SHP77 treated with DMSO at 0.1 percent for 48 hours (cell line): ENCODE results near the gene ACTL10.

Source experiments
- DNase-seq: peaks from one replicate; lab custom pipeline; 2025; lab: John Stamatoyannopoulos, UW

ACTL10 gene

DNA sequence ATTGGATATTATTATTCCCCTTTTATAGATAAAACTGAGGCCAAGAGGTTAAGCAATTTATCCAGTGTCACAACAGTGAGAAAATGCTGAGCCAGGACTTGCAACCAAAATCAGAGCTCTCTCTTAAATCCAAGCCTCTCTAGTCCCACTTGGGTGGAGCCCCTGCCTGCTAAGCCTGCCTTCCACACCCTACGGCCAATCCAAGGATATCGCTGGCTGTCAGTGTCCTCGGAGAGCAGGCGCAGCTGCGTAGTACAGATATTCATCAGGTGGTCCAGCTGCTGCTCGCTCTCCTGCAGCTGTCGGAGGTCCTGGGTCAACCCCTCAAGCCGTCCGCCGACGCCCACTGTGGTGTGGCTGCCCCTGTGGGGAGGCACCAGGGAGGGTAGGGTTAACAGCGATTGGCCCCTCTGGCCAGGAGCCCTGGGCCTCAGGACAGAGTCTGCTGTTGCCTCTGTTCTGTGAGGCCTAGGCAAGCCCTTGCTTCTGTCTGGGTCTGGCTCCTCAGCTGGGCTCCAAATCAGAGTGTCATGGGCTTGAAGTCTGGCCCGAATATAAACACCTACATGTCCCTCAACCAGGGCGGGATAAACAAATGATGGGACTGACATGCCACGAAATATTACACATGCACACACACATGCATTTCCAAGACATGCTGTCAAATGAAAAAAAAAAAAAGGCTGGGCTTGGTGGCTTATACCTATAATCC, 11.4 kb downstream of the ACTL10 start:
- no peak for DNase-seq

DNA sequence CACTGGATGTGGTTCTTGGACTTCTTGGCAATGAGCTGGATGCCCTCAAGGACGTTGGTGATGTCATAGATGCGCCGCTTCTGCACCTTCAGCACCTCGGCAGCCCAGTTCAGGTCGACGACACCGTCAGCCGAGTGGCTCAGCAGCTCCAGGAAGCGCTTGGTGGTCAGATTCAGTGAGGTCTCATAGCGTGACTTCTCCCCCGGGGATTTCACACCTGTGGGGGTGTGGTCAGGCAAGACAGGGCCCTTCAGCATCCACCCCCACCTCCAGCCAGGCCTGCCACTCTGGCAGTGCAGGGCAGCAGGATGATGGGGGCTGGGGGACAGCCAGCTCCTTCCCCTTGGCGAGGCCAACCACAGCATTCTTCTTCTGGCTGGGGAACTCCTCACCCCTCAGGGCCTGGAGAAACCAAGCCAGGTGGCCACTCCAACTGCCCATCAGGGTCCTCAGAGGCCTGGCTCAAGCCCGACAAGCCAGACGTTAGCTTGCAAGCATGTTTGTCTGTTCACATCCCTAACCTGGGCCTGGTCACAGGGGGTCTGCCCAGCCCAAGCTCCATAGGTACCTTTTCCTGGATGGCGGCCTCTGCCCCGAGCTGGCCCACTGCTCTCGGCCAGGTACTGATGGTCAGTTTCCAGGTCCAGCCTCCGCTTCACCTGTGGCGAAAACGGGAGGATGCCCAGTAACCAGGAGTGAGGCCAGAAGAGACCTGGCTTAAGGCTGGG, 13.2 kb downstream of the ACTL10 start:
- DNase-seq: no peak

DNA sequence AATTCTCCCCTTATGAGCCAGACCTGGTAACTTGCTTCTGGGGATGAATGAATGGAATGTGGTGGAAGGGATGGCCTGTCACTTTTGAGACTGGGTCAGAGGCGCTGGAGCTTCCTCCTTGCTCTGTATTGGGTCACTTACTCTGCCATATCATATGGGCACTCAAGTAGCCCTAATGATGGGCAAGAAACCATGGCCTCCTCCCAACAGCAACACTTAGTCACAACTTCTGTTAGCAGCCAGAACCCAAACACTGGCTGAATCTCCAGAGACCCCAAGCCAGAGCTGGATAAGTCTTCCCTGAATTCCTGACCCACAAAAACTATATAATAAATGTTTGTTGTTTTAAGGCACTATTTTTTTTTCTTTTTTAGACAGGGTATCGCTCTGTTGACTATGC, 13.9 kb downstream of the ACTL10 start:
- no peak for DNase-seq

DNA sequence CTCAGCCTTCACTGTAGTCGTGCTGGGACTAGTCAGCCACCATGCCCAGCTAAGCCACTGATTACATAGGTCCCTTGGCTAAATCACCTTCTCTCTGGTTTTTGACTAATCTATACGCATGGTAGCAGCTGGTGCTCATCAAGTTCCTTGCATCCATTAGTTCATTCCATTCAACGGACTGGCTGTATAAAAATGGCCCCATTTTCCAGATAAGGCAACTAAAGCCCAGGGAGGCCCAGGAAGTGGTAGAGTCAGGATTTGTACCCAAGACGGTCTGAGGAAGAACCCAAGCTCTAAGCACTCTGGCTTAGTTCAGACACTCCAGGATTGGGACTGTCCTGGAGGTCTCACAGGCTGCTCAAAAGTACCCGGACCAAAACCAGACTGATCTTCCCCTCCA, 14.5 kb downstream of the ACTL10 start:
- no peak for DNase-seq

DNA sequence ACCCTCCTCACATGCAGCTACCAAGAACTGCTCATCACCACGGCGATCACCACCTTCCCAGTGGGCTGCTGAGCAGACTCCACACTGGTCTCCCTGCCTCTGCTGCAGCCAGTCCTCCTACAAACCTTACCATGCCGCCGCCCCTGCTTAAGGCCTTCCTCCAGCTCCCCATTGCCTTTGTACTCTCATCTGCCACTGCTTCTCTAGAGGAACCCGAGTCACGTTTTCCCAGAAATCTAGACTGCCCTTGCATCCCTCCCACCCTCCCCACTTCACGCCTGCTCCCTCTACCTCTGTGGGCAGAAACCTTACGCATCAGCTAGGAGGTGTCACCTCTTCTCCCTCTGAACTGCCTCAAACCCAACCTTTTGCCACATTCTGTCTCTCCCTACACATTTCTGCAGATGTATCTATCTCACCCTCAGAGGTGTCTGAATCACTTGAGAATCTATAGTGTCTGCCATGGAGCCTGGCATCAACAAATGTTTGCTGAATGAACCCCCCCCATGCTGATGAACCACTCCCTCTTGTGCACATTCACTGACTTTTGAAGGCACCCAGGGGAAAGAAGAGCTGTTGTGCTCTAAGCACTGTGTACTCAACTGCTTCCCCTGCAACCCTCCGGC, 15.1 kb downstream of the ACTL10 start:
- DNase-seq: no peak

DNA sequence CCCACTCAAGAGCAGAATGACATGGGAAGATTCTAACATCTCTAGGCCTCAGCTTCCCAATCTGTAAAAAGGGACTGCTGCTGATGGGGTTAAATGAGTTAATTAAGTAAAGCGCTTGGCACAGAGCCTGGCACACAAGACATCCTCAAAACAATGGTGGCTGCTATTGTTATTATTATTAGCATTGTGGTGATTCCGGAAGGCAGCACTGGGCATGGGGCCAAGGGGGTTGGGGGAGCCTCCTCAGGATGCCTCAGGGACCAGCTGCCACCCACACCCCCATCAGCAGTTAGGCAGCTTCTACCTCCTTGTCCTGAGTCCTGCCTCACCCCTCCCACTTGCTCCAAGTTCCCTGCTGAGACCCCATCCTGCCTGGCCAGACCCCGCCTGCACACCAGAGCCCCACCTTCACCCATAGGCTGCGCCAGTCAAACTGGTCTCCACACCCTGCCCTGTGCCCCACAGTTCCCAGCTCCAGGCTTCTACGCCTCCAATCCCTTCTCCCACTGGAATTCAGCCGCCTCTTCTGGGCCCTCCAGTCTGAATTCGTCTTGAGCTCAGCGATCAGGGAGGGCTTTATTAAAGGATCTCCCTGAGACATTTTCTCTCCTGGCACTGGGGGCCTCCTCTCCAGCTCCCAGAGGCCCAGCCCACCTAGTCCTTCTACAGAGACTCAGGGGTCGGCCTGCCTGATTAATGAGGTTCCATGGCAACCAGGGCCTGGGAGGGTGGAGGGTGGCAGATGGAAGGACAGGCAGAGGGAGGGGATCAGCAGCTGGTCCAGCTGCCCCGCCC, 18.0 kb downstream of the ACTL10 start:
- peak; percentile 17 for DNase-seq

DNA sequence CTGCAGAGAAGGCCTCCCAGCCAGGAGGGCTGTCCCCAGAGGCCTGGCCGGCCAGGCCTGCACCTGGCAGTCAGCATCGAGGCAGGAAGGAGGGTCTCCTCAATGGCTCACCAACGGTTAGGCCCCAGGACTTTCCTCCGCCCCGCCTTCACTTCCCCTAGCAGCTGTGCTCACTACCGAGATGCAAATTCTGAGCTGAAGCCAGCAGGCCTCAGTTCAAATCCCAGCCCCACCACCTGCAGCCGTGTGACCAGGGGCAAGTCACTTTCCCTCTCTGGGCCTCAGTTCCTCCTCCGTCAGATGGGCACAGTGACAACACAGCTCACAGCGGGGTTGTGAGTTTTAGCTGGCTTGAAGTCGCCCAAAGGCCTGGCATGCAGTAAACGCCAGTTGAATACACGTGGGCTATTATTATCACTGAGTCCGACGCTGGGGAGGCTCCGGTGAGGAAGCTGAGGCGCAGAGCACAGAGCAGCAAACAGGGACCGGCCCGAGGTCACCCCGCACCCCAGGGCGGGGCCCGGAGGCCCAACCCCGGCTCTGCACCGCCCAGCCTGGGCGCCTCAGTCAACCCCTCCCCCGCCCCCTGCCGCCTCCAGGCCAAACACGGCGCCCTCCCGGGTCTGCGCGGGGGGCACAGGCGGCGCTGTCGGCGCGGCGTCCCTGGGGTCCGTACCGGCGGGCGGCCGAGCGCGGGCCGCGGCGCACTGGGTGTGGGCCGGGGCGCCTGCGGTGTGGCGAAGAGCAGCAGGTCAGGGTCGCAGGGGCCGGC, 18.8 kb downstream of the ACTL10 start:
- peak; percentile 62 for DNase-seq

DNA sequence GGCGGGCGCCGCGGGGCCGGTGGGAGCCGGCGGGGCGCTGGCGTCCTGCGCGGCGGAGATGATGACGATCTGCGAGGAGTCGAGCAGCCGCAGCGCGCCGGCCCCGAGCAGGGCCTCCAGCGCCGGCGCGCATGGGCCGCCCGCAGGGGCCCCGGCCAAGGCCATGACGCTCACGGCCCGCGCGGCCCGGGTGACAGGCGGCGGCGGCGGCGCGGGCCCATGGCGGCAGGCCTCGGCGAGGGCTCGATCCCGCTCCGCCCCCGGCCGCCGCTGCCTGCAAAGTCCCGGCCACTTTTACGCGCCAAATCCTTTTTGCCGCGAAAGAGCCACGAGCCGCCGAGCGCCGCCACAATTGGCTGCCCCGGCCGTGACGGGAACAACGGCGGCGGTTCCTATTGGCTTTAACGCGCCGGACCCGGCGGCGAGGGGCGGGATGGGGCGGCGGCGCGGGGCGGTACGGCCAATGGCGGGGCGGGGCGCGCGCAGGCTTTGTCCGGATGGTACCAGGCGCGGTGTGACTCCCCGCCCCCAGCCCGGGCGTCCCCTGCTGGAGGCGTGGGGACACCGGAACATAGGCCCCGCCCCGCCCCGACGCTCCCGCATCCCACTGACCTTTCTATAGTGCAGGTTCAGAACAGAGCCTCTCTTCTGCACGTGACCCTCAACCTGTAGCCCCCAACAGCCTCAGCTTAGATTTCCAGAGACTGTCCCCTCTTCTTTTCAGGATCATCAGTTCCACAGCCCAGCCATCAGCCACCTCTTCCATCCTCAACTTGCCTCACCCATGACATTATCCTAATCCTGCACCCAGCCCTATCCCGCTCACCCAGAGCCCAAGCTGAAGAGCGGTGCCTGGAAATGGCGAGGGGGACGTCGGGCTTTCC, 19.6 kb downstream of the ACTL10 start, which contains the start of gene E2F1:
TSS of gene E2F1 (minus strand) at position 286 of the 884 bp plus-strand sequence. CDS start at position 165, 121 bp downstream.
- peak; percentile 80 for DNase-seq

DNA sequence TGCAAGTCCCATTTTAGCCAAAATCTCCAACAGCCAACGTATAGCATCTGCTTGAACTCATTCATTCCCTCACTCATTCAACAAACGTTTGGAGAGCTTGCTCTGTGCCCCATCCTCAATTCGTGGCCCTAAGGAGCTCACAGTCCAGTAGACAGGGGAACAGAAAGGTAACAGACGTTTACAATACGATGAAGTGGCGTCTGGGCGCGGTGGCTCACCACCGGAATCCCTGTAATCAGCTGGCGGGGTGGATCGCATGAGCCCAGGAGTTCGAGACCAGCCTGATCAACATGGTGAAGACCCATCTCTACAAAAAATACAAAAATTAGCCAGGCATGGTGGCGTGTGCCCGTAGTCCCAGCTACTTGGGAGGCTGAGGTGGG, 20.2 kb downstream of the ACTL10 start:
- DNase-seq: no peak

DNA sequence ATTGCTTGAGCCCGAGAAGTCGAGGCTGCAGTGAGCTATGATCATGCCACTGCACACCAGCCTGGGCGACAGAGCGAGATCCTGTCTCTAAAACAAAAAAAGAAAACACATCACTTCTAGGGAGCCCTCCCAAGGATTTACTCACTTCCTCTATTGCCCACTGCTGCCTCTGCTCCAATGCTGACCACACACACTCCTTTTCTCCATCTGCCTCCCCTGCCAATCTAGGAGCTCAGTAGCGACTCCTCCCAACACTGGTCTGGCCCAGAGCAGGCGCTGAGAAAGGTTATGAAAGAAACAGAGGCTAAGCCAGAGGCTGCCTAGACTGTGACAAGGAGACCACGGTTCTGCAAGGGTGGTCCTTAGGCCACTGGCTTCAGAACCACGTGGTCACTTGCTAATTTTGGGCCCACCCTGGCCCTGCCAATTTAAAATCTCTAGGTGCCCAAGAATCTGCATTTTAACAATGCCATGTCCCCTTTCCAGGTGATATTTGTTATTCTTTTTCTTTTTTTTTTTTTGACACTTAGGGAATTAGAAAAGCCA, 20.7 kb downstream of the ACTL10 start:
- DNase-seq: no peak

DNA sequence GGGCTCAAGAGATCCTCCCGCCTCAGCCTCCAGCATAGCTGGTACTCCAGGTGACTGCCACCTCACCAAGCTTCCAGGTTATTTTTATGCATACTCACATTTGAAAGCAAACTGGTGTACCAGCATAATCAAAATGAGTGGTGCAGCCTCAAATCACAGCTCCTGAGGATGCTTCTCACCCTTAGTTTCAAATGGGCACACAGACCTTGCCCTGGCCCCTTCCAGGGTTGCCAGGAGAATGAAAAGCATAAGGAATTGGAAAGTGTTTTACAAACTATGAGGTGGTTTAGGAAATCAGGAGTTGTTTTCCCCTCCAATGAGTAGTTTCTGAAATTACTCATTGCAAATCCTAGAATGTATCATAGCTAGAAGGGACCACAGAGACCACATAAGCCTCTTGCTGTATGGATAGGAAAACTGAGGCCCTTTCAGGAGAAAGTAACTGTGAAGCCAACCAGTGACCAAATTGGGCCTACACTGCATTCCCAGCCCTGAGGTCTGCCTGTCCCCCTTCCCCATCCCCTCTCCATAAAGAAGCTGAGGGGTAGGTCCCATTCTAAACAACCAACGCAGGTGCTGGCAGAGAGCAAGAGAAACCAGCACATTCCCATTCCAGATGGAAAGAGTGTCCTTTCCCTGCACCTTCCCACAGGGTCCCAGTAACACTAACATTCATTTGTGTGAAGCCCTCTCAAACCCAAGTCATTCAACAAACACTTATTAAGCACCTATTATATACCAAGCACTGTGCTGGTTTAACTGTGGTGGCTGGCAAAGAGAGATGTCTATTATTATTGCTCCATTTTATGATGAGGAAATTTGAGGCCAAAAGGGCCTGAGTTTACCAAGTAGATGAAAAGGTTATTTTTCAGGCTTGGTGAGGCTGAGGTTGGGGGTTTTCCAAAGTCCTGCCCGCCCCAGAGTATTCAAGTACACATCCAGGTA, 21.5 kb downstream of the ACTL10 start:
- DNase-seq: no peak

DNA sequence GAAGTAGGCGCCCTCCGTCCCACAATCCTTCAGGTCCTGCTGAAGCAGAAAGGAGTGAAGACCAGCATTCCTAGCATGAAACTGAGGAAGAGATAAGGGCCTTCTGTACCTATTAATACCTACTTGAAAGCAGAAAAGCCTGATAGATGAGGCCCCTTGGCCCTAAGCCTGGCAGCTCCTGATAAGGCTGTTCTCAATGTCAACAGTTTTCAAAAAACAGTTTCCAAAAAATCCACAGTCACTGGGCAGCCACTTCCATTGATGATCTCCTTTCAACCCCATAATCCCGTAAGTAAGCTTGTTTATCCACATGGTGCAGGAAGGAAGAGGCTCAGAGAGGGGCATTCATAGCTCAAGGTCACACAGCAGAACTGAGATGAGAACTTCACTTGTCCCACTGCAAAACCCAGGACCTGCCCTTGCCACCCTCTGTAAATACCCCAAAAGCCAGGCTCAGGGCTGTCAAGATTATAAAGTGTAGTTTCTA, 22.2 kb downstream of the ACTL10 start:
- DNase-seq: no peak

DNA sequence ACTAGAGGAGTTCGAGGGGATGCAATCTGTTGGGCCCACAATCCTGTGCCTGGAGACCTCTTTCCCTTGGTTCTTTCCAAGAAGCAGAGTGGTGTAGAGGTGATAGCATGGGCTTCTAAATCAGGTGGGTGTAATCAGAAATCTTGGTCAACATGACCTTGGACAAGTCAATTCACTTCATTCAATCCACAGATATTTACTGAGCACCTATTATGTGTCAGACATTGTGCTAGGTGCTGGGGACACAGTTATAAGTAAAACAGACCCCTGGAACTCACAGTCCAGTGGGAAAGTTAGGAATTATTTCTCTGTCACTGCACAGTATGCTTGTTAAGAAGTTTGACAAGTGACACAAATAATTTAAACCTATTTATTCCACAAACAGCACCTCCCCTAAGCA, 22.8 kb downstream of the ACTL10 start:
- DNase-seq: no peak

DNA sequence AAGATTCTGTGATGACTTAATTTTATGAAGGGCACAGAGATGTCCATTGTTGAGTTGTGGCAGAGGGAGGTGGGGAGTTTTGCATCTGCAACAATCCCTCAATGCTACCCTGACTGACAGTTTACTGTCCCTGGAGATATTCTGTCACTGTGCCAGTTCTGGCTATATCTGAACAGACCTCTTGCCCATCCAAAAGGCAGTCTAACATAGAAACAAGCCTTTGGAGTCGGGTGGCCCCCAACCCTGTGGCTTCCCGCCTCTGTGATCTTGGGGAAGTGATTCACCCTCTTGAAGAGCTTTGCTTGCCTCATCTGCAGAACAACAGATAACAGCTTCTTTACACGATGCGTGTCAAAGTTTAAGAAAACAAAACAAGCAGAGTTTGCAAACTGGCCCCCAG, 23.2 kb downstream of the ACTL10 start:
- DNase-seq: no peak

DNA sequence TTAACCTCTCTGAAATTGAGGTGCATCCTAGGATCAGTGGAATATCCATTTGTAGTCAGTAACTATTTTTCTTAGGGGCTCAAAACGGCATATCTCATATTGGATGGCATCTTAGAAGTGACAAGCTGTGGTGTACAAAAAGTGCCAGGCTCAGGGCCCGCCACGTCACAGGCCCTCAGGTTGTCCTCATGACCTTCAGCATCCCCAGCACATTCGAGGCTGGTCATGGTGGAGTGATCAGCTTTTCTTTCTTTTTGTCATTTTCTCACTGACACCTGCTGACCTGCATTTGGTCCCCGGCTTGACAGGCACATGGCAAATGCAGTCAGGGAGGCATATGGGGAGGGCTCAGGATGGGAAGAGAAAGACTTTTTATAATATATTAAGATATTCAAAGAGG, 26.5 kb downstream of the ACTL10 start:
- no peak for DNase-seq

DNA sequence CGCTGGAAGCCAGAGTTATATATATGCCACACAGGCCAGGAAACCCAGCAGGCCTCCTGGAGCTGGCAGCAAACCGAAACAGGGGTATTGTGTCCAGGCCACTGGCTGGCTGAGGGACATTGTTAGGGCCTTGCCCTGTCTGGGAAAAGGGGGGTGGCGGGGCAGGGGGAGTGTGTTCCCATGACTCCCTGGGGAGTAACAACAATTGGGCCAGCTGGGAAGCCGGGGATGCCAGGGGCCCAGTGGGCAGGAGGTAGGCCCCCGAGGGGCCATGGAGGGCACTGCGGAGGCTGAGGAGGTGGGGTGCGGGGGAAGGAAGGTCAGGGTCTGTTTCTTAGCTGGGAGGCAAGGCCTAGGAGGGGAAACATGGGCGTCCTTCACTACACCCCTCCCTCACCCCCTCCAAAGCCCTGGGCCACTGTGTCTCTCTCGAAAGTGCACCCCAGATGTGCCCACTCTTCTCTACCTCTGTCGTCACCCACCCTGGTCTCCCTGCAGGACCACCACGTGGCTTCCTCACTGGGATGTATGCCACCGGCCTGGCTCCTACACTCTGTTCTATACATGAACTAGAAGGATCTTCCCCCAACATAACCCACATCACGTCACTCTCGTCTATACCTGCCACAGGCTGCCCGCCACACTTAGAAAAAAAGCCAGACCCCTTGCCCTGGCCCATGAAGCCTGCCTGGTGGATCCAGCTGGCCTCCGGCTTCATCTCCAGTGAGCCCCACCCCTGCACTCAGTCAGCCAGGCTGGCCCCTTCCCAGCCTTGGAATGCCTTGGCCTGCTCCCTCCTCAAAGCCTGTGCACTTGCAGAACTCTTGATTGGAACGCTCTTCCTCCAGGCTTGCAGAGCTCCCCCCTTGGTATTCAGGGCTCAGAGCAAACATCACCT, 27.2 kb downstream of the ACTL10 start:
- DNase-seq: no peak

DNA sequence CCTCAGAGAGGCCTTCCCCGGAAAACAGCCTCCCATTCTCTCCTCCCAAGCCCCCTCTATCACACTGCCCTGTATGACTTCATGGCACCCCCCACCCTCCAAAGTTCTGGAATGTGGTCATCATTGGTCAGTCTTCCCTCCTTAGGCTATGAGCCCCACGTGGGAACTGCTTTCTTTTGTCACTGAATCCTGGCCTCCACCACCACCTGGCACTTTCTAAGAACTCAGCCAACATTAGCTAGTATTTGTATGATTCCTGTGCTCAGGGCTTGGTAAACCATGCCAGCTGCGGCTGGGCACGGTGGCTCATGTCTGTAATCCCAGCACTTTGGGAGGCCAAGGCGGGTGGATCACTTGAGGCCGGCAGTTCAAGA, 27.9 kb downstream of the ACTL10 start:
- no peak for DNase-seq

DNA sequence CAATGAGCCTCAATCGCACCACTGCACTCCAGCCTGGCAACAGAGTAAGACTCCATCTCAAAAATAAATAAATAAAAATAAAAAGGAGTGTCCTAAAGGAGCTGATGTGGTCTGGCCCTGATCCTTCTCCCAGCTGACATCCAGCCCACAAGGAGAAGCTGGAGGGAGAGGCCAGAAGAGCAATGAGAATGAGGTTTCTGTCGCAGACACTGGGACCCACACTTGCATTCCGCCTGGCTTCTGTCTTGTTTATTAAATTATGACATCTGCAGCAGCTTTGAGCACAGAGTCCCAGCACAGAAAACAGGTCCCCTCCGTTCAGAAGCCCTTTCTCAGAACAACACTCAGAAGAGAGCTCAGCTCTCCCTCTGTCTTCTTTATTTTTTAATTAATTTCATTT, 29.7 kb downstream of the ACTL10 start:
- no peak for DNase-seq
